Parathyroid adenoma (tissue), 2 donors: Measurements from ENCODE around the gene ST3GAL3.

ENCODE experiments used
- H2AFZ ChIP-seq: fragments of 300-600 bp; sonication (generic); one replicate; pipeline ENCODE4 v1.7.0; 2017; ENCODE audit warnings: antibody characterized with exemption, mild to moderate bottlenecking
- H3K27ac ChIP-seq: fragments of 300-600 bp; sonication (generic); one replicate; pipeline ENCODE4 v1.7.0; 2017
- H3K27me3 ChIP-seq: fragments of 300-600 bp; sonication (generic); one replicate; pipeline ENCODE4 v1.7.0; 2017; ENCODE audit warnings: low read length; ENCODE audit not compliant: control insufficient read depth, insufficient read depth
- H3K36me3 ChIP-seq: fragments of 300-600 bp; sonication (generic); one replicate; pipeline ENCODE4 v1.7.0; 2017; ENCODE audit warnings: low read length; ENCODE audit not compliant: control insufficient read depth, insufficient read depth
- H3K4me1 ChIP-seq: fragments of 300-600 bp; sonication (generic); one replicate; pipeline ENCODE4 v1.7.0; 2017; ENCODE audit warnings: control low read depth
- H3K4me2 ChIP-seq: fragments of 300-600 bp; sonication (generic); one replicate; pipeline ENCODE4 v1.7.0; 2017; ENCODE audit warnings: low read length
- H3K4me3 ChIP-seq: fragments of 300-600 bp; sonication (generic); one replicate; pipeline ENCODE4 v1.7.0; 2017; ENCODE audit warnings: low read depth, low read length
- H3K79me2 ChIP-seq: fragments of 300-600 bp; sonication (generic); one replicate; pipeline ENCODE4 v1.7.0; 2017; ENCODE audit warnings: control low read depth
- H3K9ac ChIP-seq: fragments of 300-600 bp; sonication (generic); one replicate; pipeline ENCODE4 v1.7.0; 2017; ENCODE audit warnings: mild to moderate bottlenecking
- H3K9me3 ChIP-seq: fragments of 300-600 bp; sonication (generic); one replicate; pipeline ENCODE4 v1.7.0; 2017; ENCODE audit warnings: low read length; ENCODE audit not compliant: control insufficient read depth
- CTCF ChIP-seq: fragments of 300-600 bp; sonication (generic); IDR thresholded peaks from one replicate; pipeline ENCODE4 v1.7.0; 2017; ENCODE audit warnings: antibody characterized with exemption, mild to moderate bottlenecking
- donor health status: primary hyperparathyroidism.

The ST3GAL3 gene

GRCh38 chr1:43913666-43914360 lies 206.5 kb downstream of the ST3GAL3 start:
- Histone ChIP-seq H3K27ac (no peak overlapping the region), H3K27me3 (no peaks in the 10 kb centered on the region), H3K4me1 (no peaks in the 10 kb centered on the region), H3K36me3 (no peaks in the 10 kb centered on the region), H3K9ac (no peak overlapping the region), H3K4me2 (no peak overlapping the region), H2AFZ (no peak overlapping the region), H3K79me2 (no peaks in the 10 kb centered on the region), H3K4me3 (no peak overlapping the region), H3K9me3 (no peaks in the 10 kb centered on the region)
- no peak for TF ChIP-seq CTCF

GRCh38 chr1:43914576-43915525 lies 207.5 kb downstream of the ST3GAL3 start:
- no peak for TF ChIP-seq CTCF
- no peak overlapping the region for H3K27ac ChIP-seq

GRCh38 chr1:43919906-43920305 lies 212.6 kb downstream of the ST3GAL3 start:
- TF ChIP-seq CTCF, result no peak
- Histone ChIP-seq H3K4me2 (no peak overlapping the region), H3K4me1 (no peaks in the 10 kb centered on the region), H3K79me2 (no peaks in the 10 kb centered on the region), H3K27ac (no peak overlapping the region), H3K4me3 (no peak overlapping the region), H3K9me3 (no peaks in the 10 kb centered on the region), H3K27me3 (no peaks in the 10 kb centered on the region), H2AFZ (no peak overlapping the region), H3K36me3 (no peaks in the 10 kb centered on the region), H3K9ac (no peak overlapping the region)

More at GRCh38 chr1:43914576-43915525, 207.5 kb downstream of the ST3GAL3 start:
- no peaks in the 10 kb centered on the region for H3K27me3 ChIP-seq
- H3K4me1 ChIP-seq, result no peaks in the 10 kb centered on the region
- no peaks in the 10 kb centered on the region for H3K36me3 ChIP-seq
- no peak overlapping the region for H2AFZ ChIP-seq
- no peaks in the 10 kb centered on the region for H3K9me3 ChIP-seq
- H3K79me2 ChIP-seq, result no peaks in the 10 kb centered on the region
- no peak overlapping the region for H3K4me3 ChIP-seq
- no peak overlapping the region for H3K9ac ChIP-seq
- no peak overlapping the region for H3K4me2 ChIP-seq

GRCh38 chr1:43921022-43921421 lies 213.7 kb downstream of the ST3GAL3 start:
- Histone ChIP-seq H3K4me1 (no peaks in the 10 kb centered on the region), H3K36me3 (no peaks in the 10 kb centered on the region), H3K4me3 (no peak overlapping the region), H2AFZ (no peak overlapping the region), H3K4me2 (no peak overlapping the region), H3K9me3 (no peaks in the 10 kb centered on the region), H3K27ac (no peak overlapping the region), H3K9ac (no peak overlapping the region), H3K79me2 (no peaks in the 10 kb centered on the region), H3K27me3 (no peaks in the 10 kb centered on the region)
- TF ChIP-seq CTCF, result no peak
